GM23338 (cell line): Measurements from ENCODE around the gene ASRGL1. TPM values are rescaled to one million over a fixed set of nuclear protein-coding genes. Genes with fewer than 3 reads are reported as not detected.
"Not testable (repeated sequence)": the region's sequence is repeated elsewhere in the genome, so short reads cannot be mapped to it uniquely, and the experiment has no call there.

ENCODE experiments used
- ATAC-seq: fragments of 200-7000 bp; cut with Tn5 transposase; 3 replicates; pipeline ENCODE4 v1.9.1; 2020
- DNase-seq: peaks from one replicate; pipeline ENCODE4 v3.0.0-alpha.2; 2015; ENCODE audit warnings: low spot score
- H2AFZ ChIP-seq: fragments of 200-600 bp; sonication (generic); 2 replicates; pipeline ENCODE4 v1.8.0; 2016; ENCODE audit warnings: antibody characterized with exemption, mild to moderate bottlenecking, moderate library complexity
- H3F3A ChIP-seq: fragments of 200-600 bp; sonication (generic); replicated peaks from 2 replicates; pipeline ENCODE4 v1.8.0; 2017; ENCODE audit warnings: antibody characterized with exemption, mixed run types, low read depth
- H3K27ac ChIP-seq: fragments of 200-600 bp; sonication (generic); 2 replicates; pipeline ENCODE4 v1.6.1; 2016; ENCODE audit warnings: low read depth
- H3K27me3 ChIP-seq: fragments of 200-600 bp; sonication (generic); 2 replicates; pipeline ENCODE4 v1.8.0; 2016; ENCODE audit warnings: mild to moderate bottlenecking, mixed run types, moderate library complexity; ENCODE audit not compliant: insufficient read depth
- H3K36me3 ChIP-seq: fragments of 200-600 bp; sonication (generic); 2 replicates; pipeline ENCODE4 v1.8.0; 2016; ENCODE audit warnings: mild to moderate bottlenecking; ENCODE audit not compliant: insufficient read depth
- H3K4me1 ChIP-seq: fragments of 200-600 bp; sonication (generic); 2 replicates; pipeline ENCODE4 v1.8.0; 2016; ENCODE audit warnings: mild to moderate bottlenecking, moderate library complexity; ENCODE audit not compliant: insufficient read depth
- H3K4me2 ChIP-seq: fragments of 200-600 bp; sonication (generic); 2 replicates; pipeline ENCODE4 v1.7.1; 2017; ENCODE audit warnings: mixed run types
- H3K4me3 ChIP-seq: fragments of 200-600 bp; sonication (generic); 2 replicates; pipeline ENCODE4 v1.6.1; 2016; ENCODE audit warnings: mixed run types
- H3K79me2 ChIP-seq: fragments of 200-600 bp; sonication (generic); replicated peaks from 2 replicates; pipeline ENCODE4 v1.8.0; 2017; ENCODE audit warnings: mild to moderate bottlenecking; ENCODE audit not compliant: insufficient read depth
- H3K9me2 ChIP-seq: fragments of 200-600 bp; sonication (generic); 2 replicates; pipeline ENCODE4 v1.8.0; 2017; ENCODE audit not compliant: insufficient read depth
- H4K20me1 ChIP-seq: fragments of 200-600 bp; sonication (generic); replicated peaks from 2 replicates; pipeline ENCODE4 v1.8.0; 2017; ENCODE audit warnings: mild to moderate bottlenecking; ENCODE audit not compliant: insufficient read depth
- H3K27ac Mint-ChIP-seq: 2 replicates; pipeline ENCODE4 v1.8.0; 2020; ENCODE audit warnings: inconsistent platforms, mild to moderate bottlenecking, moderate library complexity, mixed read lengths
- H3K27me3 Mint-ChIP-seq: 3 replicates; pipeline ENCODE4 v1.8.0; 2022; ENCODE audit warnings: low read depth, mild to moderate bottlenecking, moderate library complexity, mixed read lengths, inconsistent platforms; ENCODE audit not compliant: insufficient read depth, poor library complexity
- H3K36me3 Mint-ChIP-seq: 3 replicates; pipeline ENCODE4 v1.8.0; 2021; ENCODE audit warnings: low read depth, mild to moderate bottlenecking, inconsistent platforms, moderate library complexity, mixed read lengths
- H3K4me1 Mint-ChIP-seq: 3 replicates; pipeline ENCODE4 v1.8.0; 2020; ENCODE audit warnings: mild to moderate bottlenecking, inconsistent platforms, mixed read lengths
- H3K4me3 Mint-ChIP-seq: 3 replicates; pipeline ENCODE4 v1.8.0; 2021; ENCODE audit warnings: moderate library complexity, mild to moderate bottlenecking, inconsistent platforms, mixed read lengths
- H3K9me3 Mint-ChIP-seq: 3 replicates; pipeline ENCODE4 v1.8.0; 2020; ENCODE audit warnings: moderate library complexity, mild to moderate bottlenecking, inconsistent platforms, mixed read lengths
- EZH2phosphoT487 ChIP-seq: fragments of 200-600 bp; sonication (generic); IDR thresholded peaks from one replicate; pipeline ENCODE4 v1.8.1; 2018; ENCODE audit warnings: antibody characterized with exemption; ENCODE audit not compliant: unreplicated experiment
- ZNF114 ChIP-seq: fragments of 250-450 bp; sonication (Bioruptor Pico); IDR thresholded peaks from 2 replicates; pipeline ENCODE4 v1.5.0; 2020; ENCODE audit warnings: mild to moderate bottlenecking, moderate library complexity
- polyA plus RNA-seq: library from polyadenylated mRNA; unstranded; fragments of >200 nt; fragmentation: Nextera tagmentation; extraction: Ambion mirVana; gene quantifications from 2 replicates; pipeline ENCODE4 v1.2.1, GENCODE V29; 2016
- total RNA-seq: library from RNA; depleted of rRNA; stranded (reverse); fragments of >200 nt; shearing (Covaris generic); gene quantifications from 2 replicates; pipeline ENCODE4 v1.2.3, GENCODE V29; 2014
- TF ChIP-seq, protein P1 (sequence below), 2 experiments: fragments of 200-600 bp in 1 of 2; sonication (generic) in 1 of 2; conservative IDR thresholded peaks; 2 replicates each; pipeline versions ENCODE4 v1.5.1 to v1.6.1; 2016 to 2017; ENCODE audit warnings: antibody characterized with exemption in 2 of 2, low read depth in 2 of 2, mild to moderate bottlenecking in 2 of 2, moderate library complexity in 1 of 2
- TF ChIP-seq, protein P2 (sequence below): fragments of 250-450 bp; sonication (Bioruptor Pico); IDR thresholded peaks from 2 replicates; pipeline ENCODE4 v1.5.0; 2020; ENCODE audit warnings: mild to moderate bottlenecking, moderate library complexity

The ASRGL1 gene
- total and polyA plus RNA-seq, 2 experiments from 2014 or later = 32.9 to 50.3 TPM

DNA sequence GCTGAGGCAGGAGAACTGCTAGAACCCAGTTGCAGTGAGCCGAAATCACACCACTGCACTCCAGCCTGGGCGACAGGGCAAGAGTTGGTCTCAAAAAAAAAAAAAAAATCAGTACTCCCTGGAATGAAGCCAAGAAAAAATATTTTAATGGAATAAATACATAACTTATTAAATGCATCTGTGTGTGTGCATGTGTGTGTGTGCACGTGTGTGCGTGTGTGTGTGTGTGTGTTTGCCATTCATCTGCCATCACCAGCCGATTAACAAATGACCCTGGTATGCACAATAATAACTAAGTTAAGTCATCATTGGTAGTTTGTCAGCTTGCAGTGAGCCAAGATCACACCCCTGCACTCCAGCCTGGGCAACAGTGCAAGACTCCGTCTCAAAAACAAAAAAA, 46.6 kb downstream of the ASRGL1 start:
- Histone ChIP-seq H3K4me3 (no peak overlapping the region), H3K4me1 (no peaks in the 10 kb centered on the region), H3K4me2 (no peak overlapping the region), H3K9me2 (no peaks in the 10 kb centered on the region), H3K36me3 (no peaks in the 10 kb centered on the region), H4K20me1 (no peaks in the 10 kb centered on the region), H2AFZ (no peak overlapping the region), H3F3A (no peaks in the 10 kb centered on the region), H3K27me3 (no peaks in the 10 kb centered on the region), H3K27ac (no peak overlapping the region), H3K79me2 (no peaks in the 10 kb centered on the region)
- Mint-ChIP-seq H3K4me3 (no peak overlapping the region), H3K9me3 (no peaks in the 10 kb centered on the region), H3K36me3 (no peaks in the 10 kb centered on the region), H3K27me3 (peaks cover 1% of the 10 kb centered on the region), H3K4me1 (no peaks in the 10 kb centered on the region), H3K27ac (no peak overlapping the region)
- DNase-seq (no peak), ATAC-seq (no peak)
- TF ChIP-seq, protein P1, sequence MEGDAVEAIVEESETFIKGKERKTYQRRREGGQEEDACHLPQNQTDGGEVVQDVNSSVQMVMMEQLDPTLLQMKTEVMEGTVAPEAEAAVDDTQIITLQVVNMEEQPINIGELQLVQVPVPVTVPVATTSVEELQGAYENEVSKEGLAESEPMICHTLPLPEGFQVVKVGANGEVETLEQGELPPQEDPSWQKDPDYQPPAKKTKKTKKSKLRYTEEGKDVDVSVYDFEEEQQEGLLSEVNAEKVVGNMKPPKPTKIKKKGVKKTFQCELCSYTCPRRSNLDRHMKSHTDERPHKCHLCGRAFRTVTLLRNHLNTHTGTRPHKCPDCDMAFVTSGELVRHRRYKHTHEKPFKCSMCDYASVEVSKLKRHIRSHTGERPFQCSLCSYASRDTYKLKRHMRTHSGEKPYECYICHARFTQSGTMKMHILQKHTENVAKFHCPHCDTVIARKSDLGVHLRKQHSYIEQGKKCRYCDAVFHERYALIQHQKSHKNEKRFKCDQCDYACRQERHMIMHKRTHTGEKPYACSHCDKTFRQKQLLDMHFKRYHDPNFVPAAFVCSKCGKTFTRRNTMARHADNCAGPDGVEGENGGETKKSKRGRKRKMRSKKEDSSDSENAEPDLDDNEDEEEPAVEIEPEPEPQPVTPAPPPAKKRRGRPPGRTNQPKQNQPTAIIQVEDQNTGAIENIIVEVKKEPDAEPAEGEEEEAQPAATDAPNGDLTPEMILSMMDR (conservative IDR thresholded peaks at IDR 0.05; ENCODE audit: low read depth in 2 of 2) = no peak
- no peak for TF ChIP-seq ZNF114

- not testable (repeated sequence) for H3K4me3 ChIP-seq, H3K36me3 Mint-ChIP-seq, H3K9me3 Mint-ChIP-seq, H3K4me2 ChIP-seq, H3K27me3 ChIP-seq, H4K20me1 ChIP-seq, H3K36me3 ChIP-seq, ATAC-seq, H3K4me1 ChIP-seq, H3K4me1 Mint-ChIP-seq, H3K9me2 ChIP-seq, H3K79me2 ChIP-seq, H3K4me3 Mint-ChIP-seq, H3K27ac Mint-ChIP-seq, H2AFZ ChIP-seq, H3F3A ChIP-seq, H3K27me3 Mint-ChIP-seq, DNase-seq, H3K27ac ChIP-seq
Observed at GRCh38 chr11:62386083-62386482, 48.8 kb downstream of the ASRGL1 start.

GRCh38 chr11:62387381-62387780, 50.1 kb downstream of the ASRGL1 start:
- Histone ChIP-seq H3F3A (no peaks in the 10 kb centered on the region), H3K4me2 (no peak overlapping the region), H3K27ac (no peak overlapping the region), H3K36me3 (no peaks in the 10 kb centered on the region), H3K9me2 (no peaks in the 10 kb centered on the region), H3K79me2 (no peaks in the 10 kb centered on the region), H3K4me3 (no peak overlapping the region), H4K20me1 (no peaks in the 10 kb centered on the region; the same call in 1 of the 2 replicates), H3K4me1 (no peaks in the 10 kb centered on the region), H2AFZ (no peak overlapping the region), H3K27me3 (no peaks in the 10 kb centered on the region)
- H3K27ac Mint-ChIP-seq = no peak overlapping the region
- no peaks in the 10 kb centered on the region for H3K9me3 Mint-ChIP-seq
- ATAC-seq (no peak), DNase-seq (no peak)
- H3K36me3 Mint-ChIP-seq = no peaks in the 10 kb centered on the region
- H3K4me3 Mint-ChIP-seq = no peak overlapping the region
- H3K27me3 Mint-ChIP-seq = peaks cover 1% of the 10 kb centered on the region
- H3K4me1 Mint-ChIP-seq = no peaks in the 10 kb centered on the region
- TF ChIP-seq EZH2phosphoT487 = no peak
- TF ChIP-seq, protein P1 (conservative IDR thresholded peaks at IDR 0.05; ENCODE audit: low read depth in 2 of 2) = no peak
- TF ChIP-seq, protein P2, sequence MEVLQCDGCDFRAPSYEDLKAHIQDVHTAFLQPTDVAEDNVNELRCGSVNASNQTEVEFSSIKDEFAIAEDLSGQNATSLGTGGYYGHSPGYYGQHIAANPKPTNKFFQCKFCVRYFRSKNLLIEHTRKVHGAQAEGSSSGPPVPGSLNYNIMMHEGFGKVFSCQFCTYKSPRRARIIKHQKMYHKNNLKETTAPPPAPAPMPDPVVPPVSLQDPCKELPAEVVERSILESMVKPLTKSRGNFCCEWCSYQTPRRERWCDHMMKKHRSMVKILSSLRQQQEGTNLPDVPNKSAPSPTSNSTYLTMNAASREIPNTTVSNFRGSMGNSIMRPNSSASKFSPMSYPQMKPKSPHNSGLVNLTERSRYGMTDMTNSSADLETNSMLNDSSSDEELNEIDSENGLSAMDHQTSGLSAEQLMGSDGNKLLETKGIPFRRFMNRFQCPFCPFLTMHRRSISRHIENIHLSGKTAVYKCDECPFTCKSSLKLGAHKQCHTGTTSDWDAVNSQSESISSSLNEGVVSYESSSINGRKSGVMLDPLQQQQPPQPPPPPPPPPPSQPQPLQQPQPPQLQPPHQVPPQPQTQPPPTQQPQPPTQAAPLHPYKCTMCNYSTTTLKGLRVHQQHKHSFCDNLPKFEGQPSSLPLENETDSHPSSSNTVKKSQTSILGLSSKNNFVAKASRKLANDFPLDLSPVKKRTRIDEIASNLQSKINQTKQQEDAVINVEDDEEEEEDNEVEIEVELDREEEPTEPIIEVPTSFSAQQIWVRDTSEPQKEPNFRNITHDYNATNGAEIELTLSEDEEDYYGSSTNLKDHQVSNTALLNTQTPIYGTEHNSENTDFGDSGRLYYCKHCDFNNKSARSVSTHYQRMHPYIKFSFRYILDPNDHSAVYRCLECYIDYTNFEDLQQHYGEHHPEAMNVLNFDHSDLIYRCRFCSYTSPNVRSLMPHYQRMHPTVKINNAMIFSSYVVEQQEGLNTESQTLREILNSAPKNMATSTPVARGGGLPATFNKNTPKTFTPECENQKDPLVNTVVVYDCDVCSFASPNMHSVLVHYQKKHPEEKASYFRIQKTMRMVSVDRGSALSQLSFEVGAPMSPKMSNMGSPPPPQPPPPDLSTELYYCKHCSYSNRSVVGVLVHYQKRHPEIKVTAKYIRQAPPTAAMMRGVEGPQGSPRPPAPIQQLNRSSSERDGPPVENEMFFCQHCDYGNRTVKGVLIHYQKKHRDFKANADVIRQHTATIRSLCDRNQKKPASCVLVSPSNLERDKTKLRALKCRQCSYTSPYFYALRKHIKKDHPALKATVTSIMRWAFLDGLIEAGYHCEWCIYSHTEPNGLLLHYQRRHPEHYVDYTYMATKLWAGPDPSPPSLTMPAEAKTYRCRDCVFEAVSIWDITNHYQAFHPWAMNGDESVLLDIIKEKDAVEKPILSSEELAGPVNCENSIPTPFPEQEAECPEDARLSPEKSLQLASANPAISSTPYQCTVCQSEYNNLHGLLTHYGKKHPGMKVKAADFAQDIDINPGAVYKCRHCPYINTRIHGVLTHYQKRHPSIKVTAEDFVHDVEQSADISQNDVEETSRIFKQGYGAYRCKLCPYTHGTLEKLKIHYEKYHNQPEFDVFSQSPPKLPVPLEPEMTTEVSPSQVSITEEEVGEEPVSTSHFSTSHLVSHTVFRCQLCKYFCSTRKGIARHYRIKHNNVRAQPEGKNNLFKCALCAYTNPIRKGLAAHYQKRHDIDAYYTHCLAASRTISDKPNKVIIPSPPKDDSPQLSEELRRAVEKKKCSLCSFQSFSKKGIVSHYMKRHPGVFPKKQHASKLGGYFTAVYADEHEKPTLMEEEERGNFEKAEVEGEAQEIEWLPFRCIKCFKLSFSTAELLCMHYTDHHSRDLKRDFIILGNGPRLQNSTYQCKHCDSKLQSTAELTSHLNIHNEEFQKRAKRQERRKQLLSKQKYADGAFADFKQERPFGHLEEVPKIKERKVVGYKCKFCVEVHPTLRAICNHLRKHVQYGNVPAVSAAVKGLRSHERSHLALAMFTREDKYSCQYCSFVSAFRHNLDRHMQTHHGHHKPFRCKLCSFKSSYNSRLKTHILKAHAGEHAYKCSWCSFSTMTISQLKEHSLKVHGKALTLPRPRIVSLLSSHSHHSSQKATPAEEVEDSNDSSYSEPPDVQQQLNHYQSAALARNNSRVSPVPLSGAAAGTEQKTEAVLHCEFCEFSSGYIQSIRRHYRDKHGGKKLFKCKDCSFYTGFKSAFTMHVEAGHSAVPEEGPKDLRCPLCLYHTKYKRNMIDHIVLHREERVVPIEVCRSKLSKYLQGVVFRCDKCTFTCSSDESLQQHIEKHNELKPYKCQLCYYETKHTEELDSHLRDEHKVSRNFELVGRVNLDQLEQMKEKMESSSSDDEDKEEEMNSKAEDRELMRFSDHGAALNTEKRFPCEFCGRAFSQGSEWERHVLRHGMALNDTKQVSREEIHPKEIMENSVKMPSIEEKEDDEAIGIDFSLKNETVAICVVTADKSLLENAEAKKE (CRISPR knock-in tag) = no peak
